ENCODE data around the gene ITPR1.

Gene ITPR1

DNA sequence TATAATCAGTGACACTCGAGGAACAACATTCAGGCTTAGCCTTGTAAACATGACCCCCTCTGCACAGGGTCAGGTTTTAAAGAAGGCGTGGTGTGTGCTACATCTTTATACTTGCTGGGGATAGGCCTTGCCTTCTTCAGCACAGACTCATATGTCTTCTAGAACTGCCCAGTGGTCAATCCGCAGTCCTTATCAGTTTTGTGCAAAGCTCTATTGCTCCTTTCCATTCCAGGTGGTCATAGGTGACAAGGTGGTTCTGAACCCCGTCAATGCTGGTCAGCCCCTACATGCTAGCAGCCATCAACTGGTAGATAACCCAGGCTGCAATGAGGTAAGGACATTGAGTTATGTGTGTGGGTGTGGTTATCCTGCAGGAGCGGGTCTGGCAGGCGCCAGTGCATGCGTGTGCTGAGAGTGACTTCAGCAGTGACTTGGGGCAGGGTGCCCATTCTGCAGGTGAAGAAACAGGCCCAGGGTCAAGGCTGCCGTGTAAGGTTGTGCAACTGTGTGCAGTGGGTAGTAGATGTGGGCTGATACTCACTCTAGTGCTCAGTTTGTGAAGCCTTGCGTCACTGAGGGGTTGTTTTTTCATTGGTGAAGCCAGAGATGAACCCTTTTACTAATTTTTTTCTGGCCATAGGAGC lies 150.9 kb downstream of the ITPR1 start:
- no peak for DNase-seq (ENCODE audit: low read depth, low spot score)

- no peak for DNase-seq (ENCODE audit: low read depth, low spot score)
Observed at GRCh38 chr3:4644951-4645350, 151.8 kb downstream of the ITPR1 start.

GRCh38 chr3:4645468-4645867 lies 152.3 kb downstream of the ITPR1 start:
- no peak for DNase-seq (ENCODE audit: low read depth, low spot score)

DNA sequence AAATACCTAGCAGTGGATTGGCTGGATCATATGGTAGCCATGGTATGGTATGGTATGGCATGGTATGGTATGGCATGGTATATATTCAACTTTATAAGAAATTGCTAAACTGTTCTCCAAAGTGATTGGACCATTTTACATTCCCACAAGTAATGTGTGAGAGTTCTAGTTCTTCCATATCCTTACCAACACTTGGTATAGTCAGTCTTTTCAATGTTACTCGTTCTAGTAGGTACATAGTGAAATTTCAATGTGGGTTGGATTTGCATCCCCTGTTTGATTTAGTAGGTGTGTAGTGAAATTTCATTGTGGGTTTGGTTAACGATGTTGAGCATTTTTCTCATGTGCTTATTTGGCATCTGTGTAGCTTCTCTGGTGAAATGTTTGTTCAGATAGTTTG lies 154.3 kb downstream of the ITPR1 start:
- no peak for DNase-seq (ENCODE audit: low read depth, low spot score)

- no peak for DNase-seq (ENCODE audit: low read depth, low spot score)
Observed at GRCh38 chr3:4655145-4656045, 162.2 kb downstream of the ITPR1 start.

- peak; percentile 50 for DNase-seq (ENCODE audit: low read depth, low spot score)
Observed at GRCh38 chr3:4656059-4656458, 162.9 kb downstream of the ITPR1 start.

DNA sequence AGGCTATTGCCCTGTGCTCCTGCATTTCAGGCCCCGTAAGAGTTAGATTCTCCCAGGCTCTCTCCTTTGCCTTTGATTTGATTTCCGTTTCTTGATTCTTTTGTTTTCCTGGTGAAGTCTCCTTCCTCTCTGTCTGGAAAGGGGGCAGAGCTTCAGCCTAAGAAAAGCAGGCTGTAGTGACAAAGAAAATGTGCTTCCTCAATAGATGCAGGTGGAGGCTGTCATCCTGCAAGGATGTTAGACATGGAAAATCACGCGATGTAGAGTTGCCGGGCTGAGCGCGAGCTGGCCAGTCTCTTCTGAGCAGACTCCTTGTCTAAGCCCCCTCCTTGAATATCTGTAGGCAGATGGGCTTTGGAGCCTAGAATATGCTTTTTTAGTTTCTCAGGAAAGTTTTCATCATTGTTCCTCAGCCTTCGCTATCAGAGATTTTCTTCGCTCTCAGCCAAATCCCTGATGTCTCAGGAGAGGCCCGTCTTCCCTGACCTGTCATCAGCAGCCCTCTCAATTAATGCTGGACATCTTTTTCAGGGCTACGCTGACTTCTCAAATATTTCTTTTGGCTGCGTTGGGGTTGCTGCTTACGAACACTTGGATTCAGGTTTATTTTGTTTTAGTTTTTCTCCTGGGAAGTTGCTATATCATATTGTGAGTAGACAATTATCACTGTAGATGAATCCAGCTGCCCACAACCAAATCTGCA lies 163.6 kb downstream of the ITPR1 start:
- DNase-seq (ENCODE audit: low read depth, low spot score): no peak

- DNase-seq (ENCODE audit: low read depth, low spot score): no peak
Observed at GRCh38 chr3:4660936-4661335, 167.8 kb downstream of the ITPR1 start.

DNA sequence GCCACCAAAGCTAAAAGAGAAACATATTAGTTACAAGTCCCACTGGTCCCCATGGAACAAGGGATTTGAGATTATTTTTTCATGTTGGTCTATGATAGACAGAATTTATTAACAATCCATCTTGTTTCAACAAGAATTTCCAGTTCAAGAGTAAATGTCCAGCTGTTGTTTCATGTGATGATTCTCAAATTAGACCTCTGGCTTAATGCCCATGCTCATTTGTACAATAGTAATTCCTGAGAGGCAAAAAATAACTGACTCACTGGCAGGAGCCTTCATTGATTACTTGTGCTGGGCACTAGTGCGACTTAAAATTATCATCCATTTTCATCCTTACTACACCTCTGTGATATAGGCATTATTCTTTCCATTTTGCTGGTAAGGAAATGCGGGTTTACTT lies 171.3 kb downstream of the ITPR1 start:
- no peak for DNase-seq (ENCODE audit: low read depth, low spot score)

GRCh38 chr3:4665197-4665596 lies 172.0 kb downstream of the ITPR1 start:
- no peak for DNase-seq (ENCODE audit: low read depth, low spot score)

DNA sequence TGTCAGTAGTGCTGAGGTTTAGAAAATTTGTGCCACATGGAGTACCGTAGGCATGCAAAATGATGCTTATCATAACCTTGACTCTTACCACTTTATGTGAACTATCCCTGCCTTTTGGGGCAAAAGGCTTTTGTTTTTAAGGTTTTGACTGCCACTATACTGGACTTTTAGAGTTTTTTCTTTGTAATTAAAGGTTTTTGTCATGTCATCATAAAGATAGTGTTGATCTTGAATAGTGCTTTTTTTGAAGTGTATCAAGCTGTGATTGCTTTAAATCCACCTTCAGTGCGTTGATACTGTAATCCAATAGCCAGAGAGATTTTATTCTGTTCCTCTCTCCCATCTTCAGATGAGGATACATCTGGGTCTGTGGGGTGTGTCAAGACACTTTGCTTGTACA lies 172.9 kb downstream of the ITPR1 start:
- no peak for DNase-seq (ENCODE audit: low read depth, low spot score)

DNA sequence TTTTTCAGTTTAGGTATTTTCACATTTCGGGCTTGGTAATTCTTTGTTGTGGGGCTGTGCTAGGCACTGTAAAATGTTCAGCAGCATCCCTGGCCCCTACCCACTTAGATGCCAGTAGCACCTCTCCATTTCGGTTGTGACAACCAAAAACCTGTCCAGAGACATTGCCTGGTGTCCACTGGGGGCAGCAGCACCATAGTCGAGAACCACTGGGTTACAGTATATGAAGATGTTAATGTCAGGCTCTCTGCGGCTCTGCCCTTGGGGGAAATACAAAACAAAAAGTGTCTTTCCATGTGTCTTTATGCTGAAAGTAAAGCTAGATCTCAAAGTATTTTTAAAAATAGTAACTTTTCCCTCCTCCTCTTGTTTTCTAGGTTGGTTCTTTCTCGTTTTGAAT lies 177.2 kb downstream of the ITPR1 start:
- no peak for DNase-seq (ENCODE audit: low read depth, low spot score)

DNA sequence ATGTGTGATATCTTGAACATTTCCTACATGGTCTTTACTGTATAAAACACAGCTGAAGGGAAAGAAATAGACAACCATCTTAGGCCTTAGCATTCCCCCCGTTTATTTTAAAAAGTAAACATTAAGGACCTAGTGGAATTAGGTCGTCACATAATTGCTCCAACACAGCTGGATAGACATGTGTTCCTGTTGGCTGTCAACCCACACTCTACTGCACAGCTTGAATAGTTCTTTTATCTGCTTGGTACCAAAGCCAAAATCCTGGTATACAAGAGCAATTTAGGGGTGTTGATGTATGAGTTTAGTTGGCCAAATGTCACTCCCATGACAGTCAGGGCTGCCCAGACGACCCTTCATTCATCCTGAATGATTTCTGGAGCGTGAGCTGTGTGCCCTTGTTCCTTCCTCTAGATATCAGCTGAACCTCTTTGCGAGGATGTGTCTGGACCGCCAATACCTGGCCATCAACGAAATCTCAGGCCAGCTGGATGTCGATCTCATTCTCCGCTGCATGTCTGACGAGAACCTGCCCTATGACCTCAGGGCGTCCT lies 179.7 kb downstream of the ITPR1 start:
- DNase-seq (ENCODE audit: low read depth, low spot score): no peak

DNA sequence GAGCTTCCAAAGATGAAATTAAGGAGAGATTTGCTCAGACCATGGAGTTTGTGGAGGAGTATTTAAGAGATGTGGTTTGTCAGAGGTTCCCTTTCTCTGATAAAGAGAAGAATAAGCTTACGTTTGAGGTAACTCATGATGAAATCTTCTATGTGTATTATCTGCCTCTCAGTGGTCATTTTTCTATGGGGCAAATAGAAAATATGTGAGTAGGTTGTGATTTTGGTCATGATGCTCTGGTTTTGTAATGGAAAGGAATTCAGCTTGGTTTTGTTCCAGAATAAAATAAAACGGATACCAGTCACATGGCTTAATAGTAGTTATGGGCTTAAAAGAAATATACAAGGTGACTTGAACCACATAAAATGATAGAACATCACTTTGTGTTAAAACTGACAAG lies 181.1 kb downstream of the ITPR1 start:
- no peak for DNase-seq (ENCODE audit: low read depth, low spot score)

DNA sequence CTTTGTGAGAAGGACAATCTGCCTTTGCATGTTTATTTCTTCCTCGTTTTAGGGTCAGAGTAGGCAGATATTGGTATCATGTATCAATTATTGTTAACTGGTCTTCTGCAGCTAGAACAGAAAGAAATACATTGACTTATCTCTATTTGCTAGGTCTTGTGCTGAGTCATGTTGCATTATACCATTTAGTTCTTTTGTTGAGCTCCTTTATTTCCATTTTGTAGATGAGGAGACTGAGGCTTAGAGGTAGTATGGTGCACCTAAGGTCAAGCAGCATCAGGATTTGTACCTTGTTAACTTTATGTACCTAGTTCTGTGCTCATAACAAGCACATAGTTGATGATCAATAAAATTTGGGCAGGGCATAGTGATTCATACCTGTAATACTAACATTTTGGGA lies 182.6 kb downstream of the ITPR1 start:
- no peak for DNase-seq (ENCODE audit: low read depth, low spot score)

DNA sequence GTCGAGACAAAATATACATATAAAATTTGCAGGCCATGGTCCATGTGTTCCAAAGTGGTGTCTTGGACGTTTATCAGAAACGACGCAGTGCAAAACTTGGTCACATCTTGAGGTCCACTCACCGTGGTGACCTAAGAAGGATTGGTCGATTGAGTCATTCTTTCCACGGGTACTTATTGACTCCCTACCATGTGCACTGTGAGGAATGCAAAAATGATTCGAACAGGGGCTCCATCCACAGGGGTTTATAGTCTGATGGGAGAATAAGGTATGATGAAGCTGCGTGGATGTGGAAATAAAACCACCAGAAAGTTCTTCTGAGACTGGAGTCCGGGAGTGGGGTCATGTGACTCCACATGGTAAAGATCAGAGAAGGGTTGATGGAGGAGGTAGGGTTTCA lies 185.2 kb downstream of the ITPR1 start:
- DNase-seq (ENCODE audit: low read depth, low spot score): no peak

DNA sequence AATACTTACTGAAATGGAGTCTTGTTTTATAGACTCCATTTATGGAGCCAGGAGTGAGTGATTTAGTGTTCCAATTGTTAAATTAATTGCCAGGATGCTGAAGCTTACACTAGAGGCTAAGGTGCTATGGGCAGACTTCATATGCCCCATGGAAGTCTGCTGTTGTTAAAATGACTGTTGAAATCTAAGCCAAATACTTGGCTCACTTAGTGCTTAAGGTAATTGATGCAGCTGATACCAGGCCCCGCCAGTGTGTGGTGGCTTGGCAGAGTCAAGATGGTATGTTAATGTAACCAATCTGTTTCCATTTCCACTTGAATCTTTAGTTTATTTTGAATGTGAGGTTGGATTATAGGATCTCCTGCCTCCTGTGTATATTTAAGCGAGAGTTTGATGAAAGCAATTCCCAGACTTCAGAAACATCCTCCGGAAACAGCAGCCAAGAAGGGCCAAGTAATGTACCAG lies 187.1 kb downstream of the ITPR1 start:
- DNase-seq (ENCODE audit: low read depth, low spot score): no peak

DNA sequence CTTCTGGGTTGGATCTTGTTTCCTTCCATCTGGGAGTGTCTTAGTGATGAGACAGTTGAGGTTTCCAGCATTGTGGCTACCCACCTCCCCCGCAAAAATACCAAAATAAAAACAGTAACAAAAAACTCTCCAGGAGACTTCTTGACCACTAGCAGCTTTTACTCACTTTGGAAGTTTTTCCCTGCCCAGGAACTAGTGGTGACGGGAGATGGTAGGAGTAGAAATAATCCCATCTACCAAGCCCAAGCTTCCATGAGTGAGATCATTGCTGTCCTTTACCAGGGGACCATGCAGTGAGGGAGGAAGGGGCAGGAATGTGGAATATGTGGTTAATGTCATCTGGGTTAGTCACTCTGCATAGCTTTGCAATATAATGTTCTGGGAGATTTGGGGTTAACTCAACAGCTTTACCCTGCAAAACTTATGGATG lies 187.7 kb downstream of the ITPR1 start:
- DNase-seq (ENCODE audit: low read depth, low spot score): no peak

GRCh38 chr3:4681301-4681700 lies 188.2 kb downstream of the ITPR1 start:
- DNase-seq (ENCODE audit: low read depth, low spot score): no peak

- no peak for DNase-seq (ENCODE audit: low read depth, low spot score)
Observed at GRCh38 chr3:4684117-4684516, 191.0 kb downstream of the ITPR1 start.

DNA sequence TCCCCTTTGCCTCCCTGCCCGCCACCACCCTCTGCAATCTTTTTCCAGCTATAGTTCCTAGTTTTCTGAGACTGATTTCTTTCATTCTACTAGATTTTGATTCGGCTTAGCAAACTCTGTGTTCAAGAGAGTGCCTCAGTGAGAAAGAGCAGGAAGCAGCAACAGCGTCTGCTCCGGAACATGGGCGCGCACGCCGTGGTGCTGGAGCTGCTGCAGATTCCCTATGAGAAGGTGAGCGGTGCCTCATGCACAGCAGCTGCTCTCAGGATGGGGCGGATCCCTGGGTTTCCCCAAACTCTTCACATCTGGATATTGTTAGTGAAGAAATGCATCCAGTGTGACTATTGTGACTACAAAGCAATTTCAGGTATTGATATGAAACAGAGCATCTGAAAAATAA lies 191.8 kb downstream of the ITPR1 start:
- DNase-seq (ENCODE audit: low read depth, low spot score): no peak

- DNase-seq (ENCODE audit: low read depth, low spot score): no peak
Observed at GRCh38 chr3:4685673-4686345, 192.7 kb downstream of the ITPR1 start.
